BE2C (cell line): ENCODE measurements around the gene CCDC3.

Source experiments
- DNase-seq: peaks from one replicate; pipeline ENCODE4 v3.0.0-alpha.2; 2020
- H3K27me3 ChIP-seq: fragments of 250-450 bp; sonication (Bioruptor Pico); 2 replicates; pipeline ENCODE4 v1.5.1; 2020; ENCODE audit warnings: mild to moderate bottlenecking
- H3K36me3 ChIP-seq: fragments of 250-450 bp; sonication (Bioruptor Pico); 2 replicates; pipeline ENCODE4 v1.5.1; 2020; ENCODE audit warnings: mild to moderate bottlenecking
- H3K4me1 ChIP-seq: fragments of 250-450 bp; sonication (Bioruptor Pico); 2 replicates; pipeline ENCODE4 v1.5.1; 2020
- H3K4me3 ChIP-seq: 2 replicates; pipeline ENCODE4 v1.5.1; 2011; ENCODE audit warnings: low read depth, low read length
- H3K9me3 ChIP-seq: fragments of 250-450 bp; sonication (Bioruptor Pico); 2 replicates; pipeline ENCODE4 v1.5.1; 2020
- TF ChIP-seq, protein P1 (sequence below): IDR thresholded peaks from 2 replicates; pipeline ENCODE4 v1.5.1; 2012; ENCODE audit warnings: mild to moderate bottlenecking, low read depth, low read length

Gene CCDC3

DNA sequence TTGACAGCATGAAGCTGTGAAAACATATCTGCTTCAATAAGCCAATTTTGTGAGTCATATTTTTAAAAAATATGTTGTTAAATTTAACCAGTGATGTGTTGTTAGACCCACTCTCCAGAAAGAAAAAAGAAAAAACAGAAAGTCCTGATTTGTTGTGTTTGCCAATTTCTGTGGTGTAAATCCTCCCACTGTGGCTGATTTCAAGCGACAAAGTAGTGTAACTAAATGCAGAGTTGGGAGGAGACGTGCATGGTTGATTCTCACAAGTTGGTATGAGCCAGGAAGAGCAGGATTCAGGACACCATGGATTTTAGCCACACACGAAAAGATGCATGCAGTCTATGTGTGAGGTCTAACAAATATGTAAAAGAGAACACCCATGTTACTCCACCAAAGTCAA is 139.1 kb downstream of the CCDC3 start:
- H3K27me3 ChIP-seq, result no peaks in the 10 kb centered on the region
- H3K4me1 ChIP-seq, result no peaks in the 10 kb centered on the region
- TF ChIP-seq, protein P1, sequence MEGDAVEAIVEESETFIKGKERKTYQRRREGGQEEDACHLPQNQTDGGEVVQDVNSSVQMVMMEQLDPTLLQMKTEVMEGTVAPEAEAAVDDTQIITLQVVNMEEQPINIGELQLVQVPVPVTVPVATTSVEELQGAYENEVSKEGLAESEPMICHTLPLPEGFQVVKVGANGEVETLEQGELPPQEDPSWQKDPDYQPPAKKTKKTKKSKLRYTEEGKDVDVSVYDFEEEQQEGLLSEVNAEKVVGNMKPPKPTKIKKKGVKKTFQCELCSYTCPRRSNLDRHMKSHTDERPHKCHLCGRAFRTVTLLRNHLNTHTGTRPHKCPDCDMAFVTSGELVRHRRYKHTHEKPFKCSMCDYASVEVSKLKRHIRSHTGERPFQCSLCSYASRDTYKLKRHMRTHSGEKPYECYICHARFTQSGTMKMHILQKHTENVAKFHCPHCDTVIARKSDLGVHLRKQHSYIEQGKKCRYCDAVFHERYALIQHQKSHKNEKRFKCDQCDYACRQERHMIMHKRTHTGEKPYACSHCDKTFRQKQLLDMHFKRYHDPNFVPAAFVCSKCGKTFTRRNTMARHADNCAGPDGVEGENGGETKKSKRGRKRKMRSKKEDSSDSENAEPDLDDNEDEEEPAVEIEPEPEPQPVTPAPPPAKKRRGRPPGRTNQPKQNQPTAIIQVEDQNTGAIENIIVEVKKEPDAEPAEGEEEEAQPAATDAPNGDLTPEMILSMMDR, result no peak
- H3K36me3 ChIP-seq, result no peaks in the 10 kb centered on the region
- no peak overlapping the region for H3K4me3 ChIP-seq
- DNase-seq, result no peak
- no peaks in the 10 kb centered on the region for H3K9me3 ChIP-seq

DNA sequence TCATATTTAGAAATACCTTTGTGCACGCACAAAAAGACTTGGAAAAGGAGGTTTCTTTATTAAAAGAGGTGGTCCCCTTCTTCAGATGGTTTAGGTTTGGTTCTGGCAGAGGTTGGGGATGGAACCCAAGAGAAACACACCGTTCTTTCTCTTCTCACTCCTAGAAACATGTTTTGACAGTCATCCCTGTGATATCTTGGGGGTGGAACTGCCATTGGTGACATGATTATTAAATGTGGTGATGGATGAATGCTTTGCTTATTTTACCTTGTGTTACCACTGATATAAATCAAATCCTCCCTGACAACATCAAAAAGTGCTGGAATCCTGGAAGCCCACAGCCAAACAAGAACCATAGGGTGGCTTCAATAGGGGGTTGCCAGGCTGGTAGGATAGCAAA is 146.5 kb downstream of the CCDC3 start:
- H3K36me3 ChIP-seq, result no peaks in the 10 kb centered on the region
- TF ChIP-seq, protein P1, result no peak
- H3K4me3 ChIP-seq, result no peak overlapping the region
- H3K9me3 ChIP-seq, result no peaks in the 10 kb centered on the region
- H3K27me3 ChIP-seq, result no peaks in the 10 kb centered on the region
- DNase-seq, result no peak
- H3K4me1 ChIP-seq, result no peaks in the 10 kb centered on the region

DNA sequence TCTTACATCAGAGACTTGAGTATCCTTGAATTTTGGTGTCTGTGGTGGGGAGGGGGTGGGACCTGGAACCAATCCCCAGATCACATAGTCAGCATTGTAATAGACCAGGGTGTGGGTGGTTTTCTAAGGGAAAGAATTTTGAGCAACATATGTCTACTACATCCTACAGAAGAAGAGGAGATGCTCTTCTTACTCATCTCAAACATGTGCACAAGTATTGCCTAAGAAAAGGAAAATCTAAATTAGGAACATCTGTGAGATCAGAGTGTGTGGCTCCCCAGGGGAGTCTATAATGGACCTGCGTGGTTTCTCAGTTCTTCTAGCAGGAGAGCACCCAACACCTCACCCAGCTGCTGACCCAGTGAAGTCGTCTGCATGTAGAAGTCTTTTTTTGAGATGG is 148.8 kb downstream of the CCDC3 start:
- no peak for DNase-seq
- H3K9me3 ChIP-seq, result no peaks in the 10 kb centered on the region
- TF ChIP-seq, protein P1, result no peak
- H3K36me3 ChIP-seq, result no peaks in the 10 kb centered on the region
- no peaks in the 10 kb centered on the region; the same call in 1 of the 2 replicates for H3K4me1 ChIP-seq
- H3K27me3 ChIP-seq, result no peaks in the 10 kb centered on the region
- H3K4me3 ChIP-seq, result no peak overlapping the region

DNA sequence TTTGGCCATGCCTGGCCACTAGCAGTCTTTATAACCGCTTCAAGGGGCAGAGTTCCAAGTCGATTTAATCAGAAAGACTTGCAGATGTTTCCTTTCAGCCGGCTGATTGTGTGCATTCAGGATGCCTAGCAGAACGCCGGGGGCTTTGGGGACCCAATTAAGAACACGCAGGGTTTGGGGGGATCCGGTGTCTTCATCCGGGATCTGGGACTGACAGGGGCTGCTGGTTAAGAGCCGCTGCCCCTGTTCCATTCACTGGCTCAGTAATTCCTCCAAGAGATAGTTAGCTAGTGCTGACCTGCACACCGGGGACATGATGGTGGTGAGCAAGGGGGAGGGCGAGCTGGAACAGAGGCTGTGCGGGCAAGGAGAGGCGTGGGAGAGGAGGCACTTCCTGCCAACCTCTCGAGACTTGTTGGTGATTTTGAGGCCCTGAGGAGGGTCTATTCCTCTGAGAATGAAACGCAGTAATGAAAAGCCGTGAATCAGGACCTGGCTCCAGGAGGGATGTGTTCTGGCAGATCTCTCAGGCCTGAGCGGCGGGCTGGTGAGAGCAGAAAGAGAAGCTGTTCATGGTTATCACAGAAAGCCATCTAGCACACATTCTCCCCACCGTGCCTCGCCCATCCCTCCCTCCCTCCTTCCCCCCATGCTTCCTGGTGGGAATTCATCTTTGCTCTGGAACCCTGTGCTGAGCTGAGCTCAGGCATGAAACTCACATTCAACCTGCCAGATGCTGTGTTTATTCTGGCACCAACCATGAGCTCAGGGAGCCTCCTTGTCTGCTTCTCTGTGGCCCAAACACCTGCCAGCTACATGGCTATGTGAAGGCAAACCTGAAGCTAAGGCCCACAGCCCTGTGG is 152.0 kb downstream of the CCDC3 start:
- Histone ChIP-seq H3K4me3 (peak overlapping the region; percentile 38), H3K27me3 (no peaks in the 10 kb centered on the region), H3K9me3 (no peaks in the 10 kb centered on the region), H3K4me1 (no peaks in the 10 kb centered on the region; the same call in 1 of the 2 replicates), H3K36me3 (no peaks in the 10 kb centered on the region)
- TF ChIP-seq, protein P1, result no peak
- peak; percentile 48 for DNase-seq

DNA sequence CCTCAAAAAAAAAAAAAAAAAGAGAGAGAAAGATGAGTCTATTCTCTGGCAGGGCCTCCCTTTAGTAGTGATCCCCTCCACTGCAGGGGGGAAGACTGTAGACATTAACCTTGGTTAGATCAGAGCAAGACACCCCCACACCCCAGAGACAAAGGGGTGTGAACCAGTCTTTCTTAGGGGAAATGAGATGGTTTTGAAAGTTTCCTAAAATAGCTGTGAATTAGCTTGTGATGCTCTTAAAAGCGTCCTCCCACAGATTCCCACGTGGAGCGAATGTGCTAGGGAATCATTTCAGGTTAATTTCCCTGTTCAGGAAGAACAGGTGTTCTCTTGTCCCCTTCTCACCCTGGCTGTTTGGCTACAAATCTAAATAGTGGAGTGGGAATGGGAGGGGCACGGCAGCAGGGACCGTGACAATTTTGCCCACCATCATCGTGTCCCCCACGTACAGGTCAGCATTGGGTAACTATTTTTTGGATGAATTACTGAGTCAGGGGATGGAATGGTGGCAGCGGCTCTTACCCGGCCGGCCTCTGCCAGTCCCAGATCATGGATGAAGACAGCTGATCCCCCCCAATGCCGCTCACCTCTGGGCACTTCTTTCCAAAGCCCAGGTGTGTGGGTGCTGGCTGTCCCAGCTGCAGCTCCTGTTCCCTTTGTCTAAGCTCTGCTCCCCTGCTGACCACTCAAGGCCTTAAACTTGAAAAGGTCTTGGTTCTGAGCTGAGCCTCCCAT is 152.9 kb downstream of the CCDC3 start:
- TF ChIP-seq, protein P1, result no peak
- no peaks in the 10 kb centered on the region; the same call in 1 of the 2 replicates for H3K4me1 ChIP-seq
- no peak for DNase-seq
- H3K9me3 ChIP-seq, result no peaks in the 10 kb centered on the region
- H3K36me3 ChIP-seq, result no peaks in the 10 kb centered on the region
- H3K4me3 ChIP-seq, result no peak overlapping the region
- H3K27me3 ChIP-seq, result no peaks in the 10 kb centered on the region
